Dendritic cell treated with granulocyte-macrophage colony-stimulating factor and Interleukin-4, amounts not matched to agents 40 ng/mL and 50 ng/mL, for 4 days (primary cell): ENCODE measurements around the gene PDE11A.

Experiments used
- H3K27ac Mint-ChIP-seq: one replicate; pipeline ENCODE4 v1.8.0; 2022; ENCODE audit warnings: mild to moderate bottlenecking, mixed read lengths
- H3K27me3 Mint-ChIP-seq: one replicate; pipeline ENCODE4 v1.8.0; 2022; ENCODE audit warnings: mild to moderate bottlenecking, mixed read lengths
- H3K36me3 Mint-ChIP-seq: one replicate; pipeline ENCODE4 v1.8.0; 2022; ENCODE audit warnings: low read depth, mixed read lengths
- H3K4me1 Mint-ChIP-seq: one replicate; pipeline ENCODE4 v1.8.0; 2022; ENCODE audit warnings: low read depth, mixed read lengths
- H3K4me3 Mint-ChIP-seq: one replicate; pipeline ENCODE4 v1.8.0; 2022; ENCODE audit warnings: mild to moderate bottlenecking, moderate library complexity, mixed read lengths
- H3K9me3 Mint-ChIP-seq: one replicate; pipeline ENCODE4 v1.8.0; 2022; ENCODE audit warnings: mixed read lengths
- intact Hi-C: fragments of 100-400 bp; cut with micrococcal nuclease; formaldehyde crosslinking; loops from one replicate; pipeline ENCODE4 v1.15.0; 2022

The PDE11A gene

GRCh38 chr2:177745531-177745930, 327.0 kb downstream of the PDE11A start:
- no peaks in the 10 kb centered on the region for H3K27me3 Mint-ChIP-seq
- H3K4me1 Mint-ChIP-seq = peaks cover 12% of the 10 kb centered on the region
- no peaks in the 10 kb centered on the region for H3K36me3 Mint-ChIP-seq
- peaks cover 9% of the 10 kb centered on the region for H3K9me3 Mint-ChIP-seq
- H3K4me3 Mint-ChIP-seq = no peak overlapping the region
- H3K27ac Mint-ChIP-seq = no peak overlapping the region
- intact Hi-C loops = no loop called here

DNA sequence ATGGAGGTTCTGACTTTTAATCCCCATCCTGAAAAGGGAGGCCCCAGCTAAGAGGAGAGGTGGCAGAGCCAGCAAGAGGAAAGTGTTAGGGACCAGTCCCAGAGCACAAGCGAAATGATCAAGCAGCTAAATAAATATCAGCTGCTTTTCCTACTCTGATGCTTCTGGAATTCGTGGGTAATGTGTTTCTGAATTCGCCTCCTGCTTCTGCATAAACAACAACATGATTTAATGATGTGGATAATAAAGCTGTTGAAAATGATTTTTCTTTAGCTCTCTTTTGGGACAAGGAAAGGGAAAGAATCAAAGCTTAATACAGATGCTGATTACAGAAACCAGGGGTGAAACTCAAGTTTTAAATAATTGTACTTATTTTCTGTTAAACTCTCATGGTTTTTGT, 329.7 kb downstream of the PDE11A start:
- intact Hi-C loops = no loop called here
- Mint-ChIP-seq H3K4me1 (peaks cover 23% of the 10 kb centered on the region), H3K36me3 (no peaks in the 10 kb centered on the region), H3K9me3 (peaks cover 9% of the 10 kb centered on the region), H3K27ac (no peak overlapping the region), H3K4me3 (no peak overlapping the region), H3K27me3 (no peaks in the 10 kb centered on the region)

GRCh38 chr2:177741866-177742265, 330.7 kb downstream of the PDE11A start:
- Mint-ChIP-seq H3K36me3 (no peaks in the 10 kb centered on the region), H3K4me1 (peaks cover 22% of the 10 kb centered on the region), H3K27me3 (no peaks in the 10 kb centered on the region), H3K27ac (no peak overlapping the region), H3K9me3 (peaks cover 9% of the 10 kb centered on the region), H3K4me3 (no peak overlapping the region)
- intact Hi-C loops = no loop called here

DNA sequence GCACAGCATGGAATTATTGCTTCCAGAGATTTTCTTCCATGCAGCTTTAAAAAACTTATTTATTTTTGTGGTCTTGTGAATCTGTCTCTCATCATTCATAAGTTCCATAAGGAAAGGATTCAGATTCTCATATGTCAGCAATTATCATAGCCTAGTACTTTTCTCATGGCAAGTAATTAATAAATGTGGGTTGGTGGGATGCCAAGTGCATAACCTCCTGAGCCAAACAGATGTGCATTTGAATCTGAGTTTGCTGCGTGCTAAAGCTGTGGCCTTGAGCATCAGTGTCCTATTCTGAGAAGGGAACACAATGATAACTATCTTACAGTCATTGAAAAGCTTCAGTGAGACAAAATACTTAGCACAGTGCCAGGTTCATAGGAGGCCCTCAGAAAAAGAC, 331.9 kb downstream of the PDE11A start:
- H3K36me3 Mint-ChIP-seq = no peaks in the 10 kb centered on the region
- intact Hi-C loops = no loop called here
- H3K27me3 Mint-ChIP-seq = no peaks in the 10 kb centered on the region
- H3K4me1 Mint-ChIP-seq = peaks cover 11% of the 10 kb centered on the region
- no peak overlapping the region for H3K27ac Mint-ChIP-seq
- no peak overlapping the region for H3K4me3 Mint-ChIP-seq
- H3K9me3 Mint-ChIP-seq = peaks cover under 1% of the 10 kb centered on the region

DNA sequence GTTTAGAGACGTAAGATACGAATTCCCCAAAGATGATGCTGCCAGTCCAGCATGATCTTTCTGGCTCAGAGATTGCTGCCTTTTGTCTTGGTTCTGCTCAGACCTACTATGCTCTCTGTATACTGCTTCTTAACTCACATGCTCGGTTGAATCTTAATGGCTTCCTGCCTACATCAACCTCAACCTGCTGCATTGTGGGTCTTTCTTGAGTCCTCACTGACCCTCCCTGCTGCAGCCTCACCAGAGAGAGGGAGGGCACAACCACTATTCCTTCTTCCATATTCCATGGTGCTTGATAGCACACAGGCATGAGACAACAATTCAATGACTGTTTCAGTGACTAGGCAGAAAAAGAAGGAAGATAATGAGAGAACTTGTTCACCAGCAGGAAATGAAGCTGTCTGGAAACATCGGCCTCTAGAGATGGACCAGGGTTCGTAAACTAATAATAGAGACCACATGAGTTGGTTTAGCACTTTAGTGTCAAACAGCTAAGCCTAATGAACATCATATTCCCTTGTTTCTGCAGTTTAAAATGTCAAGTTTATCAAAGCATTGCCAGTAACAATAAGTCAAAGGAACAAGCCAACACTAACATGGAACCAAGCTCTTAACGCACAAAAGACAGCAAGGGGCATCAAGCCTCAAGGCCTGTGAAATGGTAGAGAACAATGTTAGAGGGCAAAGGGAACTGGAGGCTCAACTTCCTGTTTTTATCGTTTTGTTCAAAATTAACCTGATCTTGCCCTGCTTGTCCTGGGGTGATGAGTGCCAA, 333.9 kb downstream of the PDE11A start:
- Mint-ChIP-seq H3K27me3 (no peaks in the 10 kb centered on the region), H3K9me3 (no peaks in the 10 kb centered on the region), H3K36me3 (no peaks in the 10 kb centered on the region), H3K27ac (no peak overlapping the region), H3K4me3 (no peak overlapping the region), H3K4me1 (peaks cover 11% of the 10 kb centered on the region)
- intact Hi-C loops = no loop called here

DNA sequence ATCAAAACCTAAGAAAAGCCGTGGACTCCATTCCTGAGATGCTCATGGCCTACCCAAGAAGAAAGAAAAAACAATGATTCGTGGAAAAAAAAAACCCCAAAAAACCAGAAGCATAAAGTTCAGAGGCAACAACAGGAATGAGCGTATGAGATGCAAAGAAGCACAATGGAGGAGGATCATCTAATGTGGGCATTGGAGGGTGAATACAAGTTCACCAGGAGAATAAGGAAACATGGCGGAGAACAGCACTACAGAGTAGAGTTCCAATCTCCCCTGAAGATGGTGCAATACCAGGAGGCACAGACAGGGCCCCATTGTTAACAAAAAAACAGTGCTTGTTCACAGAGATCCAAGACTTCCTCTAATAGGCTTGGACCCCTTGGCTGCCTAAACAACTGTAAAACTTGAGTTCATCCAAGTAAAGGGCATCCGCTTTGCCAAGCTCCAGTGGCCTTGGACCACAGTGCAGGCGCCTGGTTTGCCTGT, 337.2 kb downstream of the PDE11A start:
- Mint-ChIP-seq H3K4me3 (no peak overlapping the region), H3K27ac (no peak overlapping the region), H3K4me1 (peaks cover 11% of the 10 kb centered on the region), H3K27me3 (no peaks in the 10 kb centered on the region), H3K36me3 (no peaks in the 10 kb centered on the region), H3K9me3 (no peaks in the 10 kb centered on the region)
- intact Hi-C loops = no loop called here

- no peak overlapping the region for H3K4me3 Mint-ChIP-seq
- intact Hi-C loops = no loop called here
- H3K4me1 Mint-ChIP-seq = peaks cover 2% of the 10 kb centered on the region
- no peaks in the 10 kb centered on the region for H3K27me3 Mint-ChIP-seq
- H3K27ac Mint-ChIP-seq = no peak overlapping the region
- no peaks in the 10 kb centered on the region for H3K9me3 Mint-ChIP-seq
- H3K36me3 Mint-ChIP-seq = no peaks in the 10 kb centered on the region
These were observed 339.2 kb downstream of the PDE11A start for GRCh38 chr2:177733322-177733855.

DNA sequence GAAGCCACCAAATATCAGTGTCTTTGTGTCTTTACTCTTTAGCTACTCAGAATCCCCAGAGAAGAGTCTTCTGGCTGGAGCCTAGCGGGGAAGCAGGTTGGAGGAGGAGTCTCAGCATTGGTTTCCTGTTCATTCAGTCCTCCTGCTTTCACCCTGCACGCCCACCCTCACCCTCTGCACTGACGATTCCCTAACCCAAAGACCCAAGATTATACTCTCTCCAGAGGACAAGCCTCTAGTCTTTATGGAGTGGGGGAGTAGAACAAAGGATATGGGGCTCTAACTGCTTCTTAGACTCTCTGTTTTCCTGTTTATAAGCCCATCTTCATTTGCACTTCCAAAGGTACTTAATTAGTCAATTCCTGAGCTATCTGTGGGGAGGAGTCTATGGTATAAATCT, 341.2 kb downstream of the PDE11A start:
- H3K27me3 Mint-ChIP-seq = peaks cover 2% of the 10 kb centered on the region
- no peak overlapping the region for H3K4me3 Mint-ChIP-seq
- no peaks in the 10 kb centered on the region for H3K36me3 Mint-ChIP-seq
- H3K27ac Mint-ChIP-seq = no peak overlapping the region
- no peaks in the 10 kb centered on the region for H3K4me1 Mint-ChIP-seq
- intact Hi-C loops = no loop called here
- H3K9me3 Mint-ChIP-seq = no peaks in the 10 kb centered on the region

GRCh38 chr2:177730792-177731191, 341.8 kb downstream of the PDE11A start:
- H3K27me3 Mint-ChIP-seq = peaks cover 2% of the 10 kb centered on the region
- H3K27ac Mint-ChIP-seq = no peak overlapping the region
- H3K4me3 Mint-ChIP-seq = no peak overlapping the region
- intact Hi-C loops = no loop called here
- H3K4me1 Mint-ChIP-seq = no peaks in the 10 kb centered on the region
- no peaks in the 10 kb centered on the region for H3K9me3 Mint-ChIP-seq
- no peaks in the 10 kb centered on the region for H3K36me3 Mint-ChIP-seq

GRCh38 chr2:177730363-177730762, 342.2 kb downstream of the PDE11A start:
- Mint-ChIP-seq H3K9me3 (no peaks in the 10 kb centered on the region), H3K4me3 (no peak overlapping the region), H3K4me1 (no peaks in the 10 kb centered on the region), H3K27ac (no peak overlapping the region), H3K27me3 (peaks cover 2% of the 10 kb centered on the region), H3K36me3 (no peaks in the 10 kb centered on the region)
- intact Hi-C loops = no loop called here

GRCh38 chr2:177728920-177729319, 343.7 kb downstream of the PDE11A start:
- peaks cover 2% of the 10 kb centered on the region for H3K27me3 Mint-ChIP-seq
- no peak overlapping the region for H3K27ac Mint-ChIP-seq
- intact Hi-C loops = loop anchor here (10.0 kb wide), 2 partner anchors 394 to 564 kb away; no protein-coding TSS in a partner anchor
- H3K9me3 Mint-ChIP-seq = no peaks in the 10 kb centered on the region
- H3K4me1 Mint-ChIP-seq = no peaks in the 10 kb centered on the region
- no peaks in the 10 kb centered on the region for H3K36me3 Mint-ChIP-seq
- H3K4me3 Mint-ChIP-seq = no peak overlapping the region

GRCh38 chr2:177728399-177728765, 344.2 kb downstream of the PDE11A start:
- Mint-ChIP-seq H3K36me3 (no peaks in the 10 kb centered on the region), H3K4me3 (no peak overlapping the region), H3K27ac (no peak overlapping the region), H3K27me3 (peaks cover 2% of the 10 kb centered on the region), H3K4me1 (no peaks in the 10 kb centered on the region), H3K9me3 (no peaks in the 10 kb centered on the region)
- intact Hi-C loops = loop anchor here (10.0 kb wide), 2 partner anchors 394 to 564 kb away; no protein-coding TSS in a partner anchor

DNA sequence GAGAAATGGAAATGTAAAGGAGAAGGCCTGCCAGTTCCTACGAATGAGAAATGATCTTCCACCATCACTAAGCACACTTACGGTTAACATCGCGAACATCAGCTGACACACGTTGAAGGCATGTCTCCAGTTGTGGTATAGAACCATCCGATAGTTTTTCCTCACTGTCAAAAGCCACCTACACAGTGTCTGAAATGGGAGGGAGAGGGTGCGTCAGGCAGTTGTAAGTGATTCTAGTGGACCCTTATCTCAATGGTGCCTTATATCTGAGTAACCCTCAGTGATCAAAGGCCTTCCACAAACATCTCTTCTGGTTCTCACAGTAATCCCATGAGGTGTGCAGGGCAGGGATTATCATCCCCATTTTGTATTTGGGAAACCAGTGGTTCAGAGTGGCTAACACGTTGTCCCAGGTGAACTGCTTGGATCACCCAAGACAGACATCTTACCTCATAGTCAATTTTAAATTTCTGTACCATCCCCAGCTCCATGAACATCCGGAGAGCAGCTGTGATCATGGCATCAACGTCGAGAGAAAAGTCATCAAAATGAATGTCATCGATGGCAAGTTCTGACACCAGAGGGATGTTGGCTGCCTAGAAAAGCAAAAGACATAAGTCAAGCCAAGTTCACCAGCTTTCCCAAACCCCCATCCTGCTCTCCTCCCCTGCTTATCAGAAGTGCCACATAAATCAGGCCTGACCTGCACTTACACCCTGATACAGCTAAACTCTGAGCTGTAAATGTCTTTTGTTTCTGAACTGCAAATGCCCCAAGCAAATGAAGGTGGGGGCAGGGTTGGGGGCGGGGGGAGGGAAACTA, 344.8 kb downstream of the PDE11A start:
- no peaks in the 10 kb centered on the region for H3K4me1 Mint-ChIP-seq
- intact Hi-C loops = loop anchor here (10.0 kb wide), 2 partner anchors 393 to 563 kb away; no protein-coding TSS in a partner anchor

GRCh38 chr2:177726931-177727348, 345.6 kb downstream of the PDE11A start:
- no peaks in the 10 kb centered on the region for H3K4me1 Mint-ChIP-seq
- no peaks in the 10 kb centered on the region for H3K9me3 Mint-ChIP-seq
- H3K4me3 Mint-ChIP-seq = no peak overlapping the region
- intact Hi-C loops = loop anchor here (10.0 kb wide), 2 partner anchors 392 to 562 kb away; no protein-coding TSS in a partner anchor
- no peak overlapping the region for H3K27ac Mint-ChIP-seq
- peaks cover 2% of the 10 kb centered on the region for H3K27me3 Mint-ChIP-seq
- H3K36me3 Mint-ChIP-seq = no peaks in the 10 kb centered on the region

More for the DNA sequence above, 344.8 kb downstream of the PDE11A start:
- no peaks in the 10 kb centered on the region for H3K36me3 Mint-ChIP-seq
- peaks cover 2% of the 10 kb centered on the region for H3K27me3 Mint-ChIP-seq
- no peaks in the 10 kb centered on the region for H3K9me3 Mint-ChIP-seq
- H3K4me3 Mint-ChIP-seq = no peak overlapping the region
- no peak overlapping the region for H3K27ac Mint-ChIP-seq
